ENCODE measurements around the gene CLEC16A. TPM values are rescaled to one million over a fixed set of nuclear protein-coding genes. Genes with fewer than 3 reads are reported as not detected.
A peak's percentile ranks its signal among the peaks of the same experiment; 100 is the strongest.

Gene CLEC16A
- total RNA-seq, 2 experiments from 2014 or later: 36.5 to 55.9 TPM

GRCh38 chr16:11090232-11090631, 145.9 kb downstream of the CLEC16A start:
- CTCF ChIA-PET: interaction anchor here (0.9 to 1.8 kb wide), 5 partner anchors 10 to 127 kb away, joined by 3 to 6 read pairs (median 3); no protein-coding TSS in a partner anchor
- Mint-ChIP-seq H3K4me1 (peaks cover 76% of the 10 kb centered on the region), H3K36me3 (peaks cover 18% of the 10 kb centered on the region), H3K9me3 (ENCODE audit: low read depth) (no peaks in the 10 kb centered on the region), H3K27me3 (no peaks in the 10 kb centered on the region), H3K4me3 (no peak overlapping the region), H3K27ac (no peak overlapping the region)
- no peak for ATAC-seq
- DNase-seq: no peak

GRCh38 chr16:11091021-11091785, 146.8 kb downstream of the CLEC16A start:
- peaks cover 84% of the 10 kb centered on the region for H3K4me1 Mint-ChIP-seq
- DNase-seq: peak; percentile 61
- ATAC-seq: no peak
- peak overlapping the region; percentile 71 for H3K27ac Mint-ChIP-seq
- CTCF ChIA-PET: interaction anchor here (0.9 to 1.8 kb wide), 8 partner anchors 9 to 161 kb away, joined by 3 to 6 read pairs (median 4); no protein-coding TSS in a partner anchor
- no peak overlapping the region for H3K4me3 Mint-ChIP-seq
- H3K36me3 Mint-ChIP-seq: peaks cover 21% of the 10 kb centered on the region
- H3K9me3 Mint-ChIP-seq (ENCODE audit: low read depth): no peaks in the 10 kb centered on the region
- no peaks in the 10 kb centered on the region for H3K27me3 Mint-ChIP-seq

- H3K4me1 Mint-ChIP-seq: peaks cover 93% of the 10 kb centered on the region
- H3K27me3 Mint-ChIP-seq: no peaks in the 10 kb centered on the region
- H3K27ac Mint-ChIP-seq: peak overlapping the region; percentile 93
- no peaks in the 10 kb centered on the region for H3K9me3 Mint-ChIP-seq (ENCODE audit: low read depth)
- ATAC-seq (no peak), DNase-seq (no peak)
- peaks cover 35% of the 10 kb centered on the region for H3K36me3 Mint-ChIP-seq
- CTCF ChIA-PET: interaction anchor here (1.1 to 1.6 kb wide), 4 partner anchors 10 to 139 kb away, joined by 3 to 4 read pairs (median 4); no protein-coding TSS in a partner anchor
- H3K4me3 Mint-ChIP-seq: no peak overlapping the region
These were observed 148.6 kb downstream of the CLEC16A start for GRCh38 chr16:11092788-11093571.

GRCh38 chr16:11093572-11094074, 149.3 kb downstream of the CLEC16A start:
- no peak for ATAC-seq
- no peak for DNase-seq
- CTCF ChIA-PET: interaction anchor here (1.1 to 1.6 kb wide), 6 partner anchors 14 to 162 kb away, joined by 3 to 7 read pairs (median 4); partner anchors contain the start of gene SOCS1
- peaks cover 92% of the 10 kb centered on the region for H3K4me1 Mint-ChIP-seq
- peaks cover 36% of the 10 kb centered on the region for H3K36me3 Mint-ChIP-seq
- no peak overlapping the region for H3K4me3 Mint-ChIP-seq
- no peaks in the 10 kb centered on the region for H3K9me3 Mint-ChIP-seq (ENCODE audit: low read depth)
- H3K27ac Mint-ChIP-seq: peak overlapping the region; percentile 93
- no peaks in the 10 kb centered on the region for H3K27me3 Mint-ChIP-seq

- DNase-seq (peak; percentile 88), ATAC-seq (peak; percentile 85)
- Mint-ChIP-seq H3K27me3 (no peaks in the 10 kb centered on the region), H3K4me1 (peaks cover 90% of the 10 kb centered on the region), H3K4me3 (peak overlapping the region; percentile 25), H3K36me3 (peaks cover 36% of the 10 kb centered on the region), H3K9me3 (ENCODE audit: low read depth) (no peaks in the 10 kb centered on the region), H3K27ac (peak overlapping the region; percentile 93)
- CTCF ChIA-PET: interaction anchor here (0.8 to 4.0 kb wide), 15 partner anchors 9 to 162 kb away, joined by 3 to 14 read pairs (median 4); partner anchors contain the start of gene SOCS1
These were observed 149.9 kb downstream of the CLEC16A start for GRCh38 chr16:11094075-11094856.

GRCh38 chr16:11094857-11095565, 150.6 kb downstream of the CLEC16A start:
- CTCF ChIA-PET: interaction anchor here (0.6 to 4.0 kb wide), 16 partner anchors 8 to 161 kb away, joined by 3 to 14 read pairs (median 4); partner anchors contain the start of gene SOCS1
- peak; percentile 50 for ATAC-seq
- DNase-seq: no peak

GRCh38 chr16:11095935-11096334, 151.6 kb downstream of the CLEC16A start:
- CTCF ChIA-PET: interaction anchor here (0.7 to 4.0 kb wide), 6 partner anchors 10 to 160 kb away, joined by 3 to 14 read pairs (median 8); partner anchors contain the start of gene SOCS1
- peaks cover 96% of the 10 kb centered on the region for H3K4me1 Mint-ChIP-seq
- no peaks in the 10 kb centered on the region for H3K9me3 Mint-ChIP-seq (ENCODE audit: low read depth)
- ATAC-seq (no peak), DNase-seq (no peak)
- H3K4me3 Mint-ChIP-seq: no peak overlapping the region
- H3K27ac Mint-ChIP-seq: peak overlapping the region; percentile 93
- no peaks in the 10 kb centered on the region for H3K27me3 Mint-ChIP-seq
- peaks cover 34% of the 10 kb centered on the region for H3K36me3 Mint-ChIP-seq

More at GRCh38 chr16:11094857-11095565, 150.6 kb downstream of the CLEC16A start:
- no peaks in the 10 kb centered on the region for H3K9me3 Mint-ChIP-seq (ENCODE audit: low read depth)
- no peaks in the 10 kb centered on the region for H3K27me3 Mint-ChIP-seq
- H3K36me3 Mint-ChIP-seq: peaks cover 34% of the 10 kb centered on the region
- H3K4me3 Mint-ChIP-seq: peak overlapping the region; percentile 25
- peak overlapping the region; percentile 93 for H3K27ac Mint-ChIP-seq
- peaks cover 92% of the 10 kb centered on the region for H3K4me1 Mint-ChIP-seq

GRCh38 chr16:11097094-11097786, 152.9 kb downstream of the CLEC16A start:
- Mint-ChIP-seq H3K27ac (peak overlapping the region; percentile 46), H3K27me3 (no peaks in the 10 kb centered on the region), H3K4me1 (peaks cover 95% of the 10 kb centered on the region), H3K4me3 (no peak overlapping the region), H3K9me3 (ENCODE audit: low read depth) (no peaks in the 10 kb centered on the region), H3K36me3 (peaks cover 31% of the 10 kb centered on the region)
- CTCF ChIA-PET: interaction anchor here (0.9 to 4.0 kb wide), 6 partner anchors 21 to 259 kb away, joined by 3 to 14 read pairs (median 3); partner anchors contain the start of gene SOCS1
- DNase-seq (no peak), ATAC-seq (no peak)

- Mint-ChIP-seq H3K4me3 (no peak overlapping the region), H3K36me3 (peaks cover 26% of the 10 kb centered on the region), H3K9me3 (ENCODE audit: low read depth) (no peaks in the 10 kb centered on the region), H3K4me1 (peaks cover 95% of the 10 kb centered on the region), H3K27ac (peak overlapping the region; percentile 42), H3K27me3 (no peaks in the 10 kb centered on the region)
- ATAC-seq (no peak), DNase-seq (no peak)
- CTCF ChIA-PET: interaction anchor here (0.9 to 4.0 kb wide), 5 partner anchors 22 to 259 kb away, joined by 3 to 14 read pairs (median 3); partner anchors contain the start of gene SOCS1
These were observed 153.4 kb downstream of the CLEC16A start for GRCh38 chr16:11097787-11098167.

- Mint-ChIP-seq H3K4me1 (peaks cover 94% of the 10 kb centered on the region), H3K9me3 (ENCODE audit: low read depth) (no peaks in the 10 kb centered on the region)
These were observed 154.4 kb downstream of the CLEC16A start for GRCh38 chr16:11098601-11099390.

More at GRCh38 chr16:11098601-11099390, 154.4 kb downstream of the CLEC16A start:
- CTCF ChIA-PET: interaction anchor here (1.2 to 3.6 kb wide), 7 partner anchors 11 to 157 kb away, joined by 3 to 17 read pairs (median 11); partner anchors contain the start of gene SOCS1
- no peak for ATAC-seq
- no peaks in the 10 kb centered on the region for H3K27me3 Mint-ChIP-seq
- no peak overlapping the region for H3K4me3 Mint-ChIP-seq
- peak overlapping the region; percentile 54 for H3K27ac Mint-ChIP-seq
- peaks cover 23% of the 10 kb centered on the region for H3K36me3 Mint-ChIP-seq
- DNase-seq: no peak

Measured in activated CD8-positive, alpha-beta memory T cell treated with anti-CD3 and anti-CD28 coated beads, Interleukin-2, amount 10 ng/mL, durations not matched to agents 7 days and 5 days (primary cell).